Subcutaneous adipose tissue (tissue), 4 donors: Measurements from ENCODE around the gene STK32A. TPM values are rescaled to one million over a fixed set of nuclear protein-coding genes. Genes with fewer than 3 reads are reported as not detected.

Experiments used
- total RNA-seq, 4 donors: library from RNA; depleted of rRNA; stranded (reverse); fragments of >200 nt; gene quantifications; one replicate each; pipeline ENCODE4 v1.1.0, GENCODE V29; 2016
- TF ChIP-seq, protein P1 (sequence below): fragments of 450-650 bp; IDR thresholded peaks from one replicate; pipeline ENCODE4 v1.5.1; 2016; ENCODE audit warnings: low read depth, mild to moderate bottlenecking, control low read depth, antibody characterized with exemption, moderate library complexity

The STK32A gene
- total RNA-seq, 4 donors from 2014 or later: 1.8 to 5.3 (median 4.3) TPM

DNA sequence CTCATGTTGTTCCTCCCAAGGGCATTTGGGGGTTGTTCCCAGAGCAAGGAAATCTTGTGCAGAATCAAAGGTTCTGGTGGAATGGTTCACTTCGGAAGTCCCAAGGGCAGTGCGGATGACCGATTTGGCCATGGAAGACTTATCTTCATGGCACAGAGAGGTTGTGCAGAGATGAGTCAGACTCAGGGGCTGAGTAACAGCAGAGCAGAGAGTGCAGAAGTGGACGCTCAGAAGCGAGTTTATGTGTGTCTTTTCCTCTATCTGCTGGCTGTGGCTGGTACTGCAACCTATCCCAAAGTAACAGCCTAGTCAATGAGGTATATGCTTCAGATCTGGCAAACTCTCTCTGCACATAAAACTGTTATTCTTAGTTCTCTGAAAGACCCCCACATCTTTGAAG, 157.0 kb downstream of the STK32A start:
- TF ChIP-seq, protein P1, sequence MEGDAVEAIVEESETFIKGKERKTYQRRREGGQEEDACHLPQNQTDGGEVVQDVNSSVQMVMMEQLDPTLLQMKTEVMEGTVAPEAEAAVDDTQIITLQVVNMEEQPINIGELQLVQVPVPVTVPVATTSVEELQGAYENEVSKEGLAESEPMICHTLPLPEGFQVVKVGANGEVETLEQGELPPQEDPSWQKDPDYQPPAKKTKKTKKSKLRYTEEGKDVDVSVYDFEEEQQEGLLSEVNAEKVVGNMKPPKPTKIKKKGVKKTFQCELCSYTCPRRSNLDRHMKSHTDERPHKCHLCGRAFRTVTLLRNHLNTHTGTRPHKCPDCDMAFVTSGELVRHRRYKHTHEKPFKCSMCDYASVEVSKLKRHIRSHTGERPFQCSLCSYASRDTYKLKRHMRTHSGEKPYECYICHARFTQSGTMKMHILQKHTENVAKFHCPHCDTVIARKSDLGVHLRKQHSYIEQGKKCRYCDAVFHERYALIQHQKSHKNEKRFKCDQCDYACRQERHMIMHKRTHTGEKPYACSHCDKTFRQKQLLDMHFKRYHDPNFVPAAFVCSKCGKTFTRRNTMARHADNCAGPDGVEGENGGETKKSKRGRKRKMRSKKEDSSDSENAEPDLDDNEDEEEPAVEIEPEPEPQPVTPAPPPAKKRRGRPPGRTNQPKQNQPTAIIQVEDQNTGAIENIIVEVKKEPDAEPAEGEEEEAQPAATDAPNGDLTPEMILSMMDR: no peak

DNA sequence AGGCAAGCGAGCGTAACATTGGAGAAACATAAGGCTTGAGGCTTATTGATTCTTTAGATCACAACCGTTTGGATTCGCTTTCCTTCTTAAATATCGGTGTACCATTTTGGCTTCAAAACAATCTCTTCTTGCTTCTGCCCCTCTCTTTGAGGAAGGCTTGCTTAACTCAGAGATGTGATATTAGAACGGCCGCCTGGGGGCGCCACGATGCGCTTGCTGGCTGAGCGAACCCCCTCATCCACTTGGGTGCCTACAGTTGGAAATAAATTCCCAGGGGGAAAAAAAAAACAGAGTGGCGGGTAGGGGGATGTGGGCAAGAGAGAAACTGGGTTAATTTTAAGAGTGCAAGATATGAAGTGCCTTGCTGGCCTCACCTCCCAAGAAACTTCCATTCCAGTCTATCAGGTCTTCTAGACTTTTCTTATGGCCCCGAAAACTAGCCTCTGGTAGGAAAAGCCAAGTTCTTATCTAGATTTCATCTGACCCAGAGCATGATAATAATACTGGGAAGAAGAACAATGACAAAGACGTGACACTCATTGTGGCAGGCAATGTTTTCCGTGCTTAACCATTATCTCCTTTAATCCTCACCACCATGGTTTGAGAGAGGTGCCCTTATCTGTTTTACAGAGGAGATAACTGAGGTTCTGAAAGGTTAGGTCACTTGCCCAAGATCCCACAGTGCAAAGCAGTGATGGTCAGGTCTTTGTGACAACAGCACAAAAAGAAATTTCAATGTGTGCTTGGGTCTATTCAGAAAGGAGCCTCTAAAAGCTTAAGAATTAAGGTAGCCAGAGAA, 159.2 kb downstream of the STK32A start:
- TF ChIP-seq, protein P1: no peak

DNA sequence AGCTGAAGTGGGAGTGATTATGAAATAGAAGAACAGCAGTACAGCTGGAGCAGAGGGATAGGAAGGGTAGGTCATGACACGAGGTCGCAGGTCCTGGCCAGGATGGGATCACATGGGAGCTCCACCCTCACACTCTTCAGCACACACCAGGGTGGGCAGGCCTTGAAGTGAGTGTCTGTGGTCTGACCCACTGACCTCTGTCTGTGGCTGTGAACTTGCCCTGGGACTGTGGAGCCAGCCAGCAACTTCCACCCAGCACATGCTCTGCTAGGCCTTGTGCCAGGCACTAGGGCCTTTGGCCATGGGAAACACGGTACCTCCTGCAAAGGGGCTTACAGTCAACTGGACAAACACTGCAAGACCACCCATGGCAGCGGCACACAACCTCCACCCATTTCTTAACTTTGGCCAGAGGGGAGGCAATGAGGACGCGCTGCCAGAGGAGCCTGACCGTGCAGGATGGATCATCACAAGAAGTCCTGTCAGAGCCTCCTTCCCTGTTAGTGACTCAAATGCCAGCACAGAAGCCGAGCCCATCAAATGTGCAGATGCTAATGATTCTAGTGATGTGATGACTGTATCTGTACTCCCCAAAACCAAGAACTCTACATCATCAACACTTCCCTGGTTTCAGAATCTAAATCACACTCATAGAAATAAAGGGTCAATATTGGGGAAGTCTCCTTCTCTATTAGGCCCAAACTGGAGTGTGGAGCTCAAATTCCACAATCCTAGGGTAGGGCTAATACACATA, 161.4 kb downstream of the STK32A start:
- TF ChIP-seq, protein P1: no peak

DNA sequence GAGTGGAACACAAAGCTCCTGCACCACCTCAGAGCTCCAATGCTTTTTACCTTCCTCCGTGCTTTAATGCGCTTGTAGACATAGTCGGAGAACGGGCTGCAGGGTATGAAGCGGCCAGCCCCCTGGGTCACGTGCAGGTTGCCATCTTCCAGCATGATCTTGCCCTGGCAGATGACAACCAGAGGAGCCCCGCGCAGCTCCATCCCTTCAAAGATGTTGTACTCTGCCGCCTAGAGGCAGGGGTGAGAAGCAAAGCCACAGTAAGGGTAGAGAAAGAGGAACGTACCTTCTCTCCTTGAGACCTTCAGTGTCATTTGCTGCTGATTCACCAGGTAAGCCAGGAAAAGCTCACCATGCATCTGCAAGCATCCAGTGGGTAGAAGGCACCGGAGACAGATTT, 162.8 kb downstream of the STK32A start:
- TF ChIP-seq, protein P1: no peak

DNA sequence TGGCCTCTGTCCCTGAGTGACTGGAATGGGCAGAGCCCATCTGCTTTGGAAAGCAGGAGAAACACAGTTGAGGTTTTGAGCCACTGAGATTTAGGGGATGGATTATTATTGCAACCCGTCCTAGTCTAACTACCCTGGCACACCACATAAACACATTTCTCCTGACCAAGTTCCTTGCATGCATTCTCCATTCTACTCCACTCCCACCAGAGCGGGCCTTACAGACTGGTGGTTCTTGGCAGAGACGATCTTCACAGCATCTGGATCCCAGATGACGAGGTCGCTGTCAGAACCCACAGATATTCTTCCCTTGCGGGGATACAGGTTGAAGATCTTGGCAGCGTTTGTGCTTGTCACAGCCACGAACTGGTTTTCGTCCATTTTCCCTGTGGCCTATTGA, 164.0 kb downstream of the STK32A start:
- TF ChIP-seq, protein P1: no peak

DNA sequence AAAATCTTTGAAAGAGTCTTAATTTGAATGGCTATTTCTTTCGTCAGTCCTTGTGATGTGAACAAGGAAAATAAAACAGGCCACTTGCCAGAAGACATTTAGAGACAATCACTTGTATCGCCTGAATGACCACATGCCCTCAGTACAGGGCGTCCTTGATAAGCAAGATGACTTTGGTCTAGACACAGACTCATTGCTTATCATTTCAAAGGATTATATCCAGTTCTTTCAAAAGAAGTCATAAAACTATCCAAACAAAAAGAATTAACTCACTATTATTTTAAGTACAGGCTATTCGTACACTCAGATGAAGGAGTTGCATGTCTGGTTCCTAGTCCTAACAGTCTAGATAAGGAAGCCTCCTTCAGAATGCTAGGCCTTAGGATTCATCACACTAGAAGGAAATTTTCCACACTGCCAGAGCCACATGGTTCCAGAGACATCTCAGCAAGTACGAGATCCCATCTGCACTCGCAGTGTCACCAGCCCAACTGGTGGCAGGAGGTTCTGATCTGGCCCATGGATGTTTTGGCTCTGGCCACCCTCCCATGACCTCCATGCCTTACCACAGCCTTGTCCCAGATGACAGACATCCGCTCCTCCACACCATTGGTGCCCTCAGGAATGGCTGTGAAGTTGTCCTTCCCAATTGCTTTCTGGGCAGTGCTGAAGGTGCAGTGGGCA, 165.4 kb downstream of the STK32A start:
- TF ChIP-seq, protein P1: no peak

DNA sequence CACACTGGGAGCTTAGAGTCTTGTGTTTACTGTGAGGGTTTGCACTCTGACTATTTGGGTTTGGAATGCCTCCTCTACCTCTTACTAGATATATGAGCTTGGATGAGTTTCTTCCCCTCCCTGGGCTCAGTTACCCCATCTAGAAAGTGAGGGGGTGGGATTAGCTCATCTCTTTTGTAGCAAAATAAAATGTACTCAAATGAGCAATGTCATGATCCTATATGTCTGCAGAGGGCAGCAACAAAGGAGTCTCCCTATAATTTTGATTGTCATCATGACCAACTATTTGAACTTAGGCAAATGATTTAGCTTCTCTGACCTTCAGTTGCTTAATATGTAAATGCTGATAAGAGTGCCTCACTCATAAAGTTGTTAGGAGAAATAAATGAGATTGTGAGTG, 166.1 kb downstream of the STK32A start:
- TF ChIP-seq, protein P1: no peak
